Astrocyte (in vitro differentiated cells and primary cell): ENCODE data around the gene CHRNA5. TPM values are rescaled to one million over a fixed set of nuclear protein-coding genes. Genes with fewer than 3 reads are reported as not detected.

Experiments
- DNase-seq: peaks from one replicate; pipeline ENCODE4 v3.0.0-alpha.2; 2010; ENCODE audit warnings: low read depth
- FAIRE-seq: peaks from 2 replicates; lab custom pipeline; 2011; peaks lifted over from hg19 to GRCh38; lab: Jason Lieb, UNC
- H2AFZ ChIP-seq: 2 replicates; pipeline ENCODE4 v1.6.0; 2012; ENCODE audit warnings: low read depth, low read length, inconsistent platforms
- H3K27ac ChIP-seq: 2 replicates; pipeline ENCODE4 v1.5.1; 2011; ENCODE audit warnings: low read depth, low read length, inconsistent platforms
- H3K27me3 ChIP-seq: 2 replicates; pipeline ENCODE4 v1.6.0; 2011; ENCODE audit warnings: low read length, inconsistent platforms; ENCODE audit not compliant: insufficient read depth
- H3K36me3 ChIP-seq: 2 replicates; pipeline ENCODE4 v1.5.1; 2011; ENCODE audit warnings: low read length, inconsistent platforms; ENCODE audit not compliant: insufficient read depth
- H3K4me1 ChIP-seq: 2 replicates; pipeline ENCODE4 v1.5.1; 2011; ENCODE audit warnings: low read length, inconsistent platforms; ENCODE audit not compliant: insufficient read depth
- H3K4me2 ChIP-seq: 2 replicates; pipeline ENCODE4 v1.6.0; 2012; ENCODE audit warnings: low read length, inconsistent platforms
- H3K4me3 ChIP-seq: 2 replicates; pipeline ENCODE4 v1.5.1; 2011; ENCODE audit warnings: low read depth, mild to moderate bottlenecking, low read length, inconsistent platforms; ENCODE audit not compliant: insufficient read depth
- H3K79me2 ChIP-seq: 2 replicates; pipeline ENCODE4 v1.6.0; 2012; ENCODE audit warnings: mild to moderate bottlenecking, low read length, inconsistent platforms; ENCODE audit not compliant: insufficient read depth
- H3K9ac ChIP-seq: 2 replicates; pipeline ENCODE4 v1.6.0; 2012; ENCODE audit warnings: mild to moderate bottlenecking, low read length, inconsistent platforms
- H3K9me3 ChIP-seq: 2 replicates; pipeline ENCODE4 v1.5.1; 2012; ENCODE audit warnings: low read depth, mild to moderate bottlenecking, low read length, inconsistent platforms; ENCODE audit not compliant: insufficient read depth
- H4K20me1 ChIP-seq: 2 replicates; pipeline ENCODE4 v1.6.0; 2012; ENCODE audit warnings: low read length, inconsistent platforms; ENCODE audit not compliant: insufficient read depth
- H3K27ac Mint-ChIP-seq: one replicate; pipeline ENCODE4 v1.8.0; 2021; ENCODE audit warnings: mild to moderate bottlenecking, mixed read lengths; ENCODE audit not compliant: unreplicated experiment
- H3K27me3 Mint-ChIP-seq: one replicate; pipeline ENCODE4 v1.8.0; 2021; ENCODE audit warnings: low read depth, mixed read lengths; ENCODE audit not compliant: unreplicated experiment
- H3K36me3 Mint-ChIP-seq: one replicate; pipeline ENCODE4 v1.8.0; 2021; ENCODE audit warnings: low read depth, mixed read lengths; ENCODE audit not compliant: unreplicated experiment
- H3K4me1 Mint-ChIP-seq: one replicate; pipeline ENCODE4 v1.8.0; 2021; ENCODE audit warnings: low read depth, mixed read lengths; ENCODE audit not compliant: unreplicated experiment
- H3K4me3 Mint-ChIP-seq: one replicate; pipeline ENCODE4 v1.8.0; 2021; ENCODE audit warnings: mild to moderate bottlenecking, moderate library complexity, mixed read lengths; ENCODE audit not compliant: unreplicated experiment
- H3K9me3 Mint-ChIP-seq: one replicate; pipeline ENCODE4 v1.8.0; 2021; ENCODE audit warnings: mild to moderate bottlenecking, mixed read lengths; ENCODE audit not compliant: unreplicated experiment
- CTCF ChIP-seq: IDR thresholded peaks from 2 replicates; pipeline ENCODE4 v1.5.1; 2011; ENCODE audit warnings: low read depth, mild to moderate bottlenecking, inconsistent platforms, low read length, moderate library complexity; ENCODE audit not compliant: insufficient read depth
- EZH2 ChIP-seq: IDR thresholded peaks from 2 replicates; pipeline ENCODE4 v1.6.1; 2012; ENCODE audit warnings: mild to moderate bottlenecking, low read length, inconsistent platforms; ENCODE audit not compliant: insufficient read depth
- total RNA-seq: library from RNA; stranded (reverse); gene quantifications from 2 replicates; pipeline ENCODE4 v1.2.1, GENCODE V29; 2021

Gene CHRNA5
- total RNA-seq, 1 donor from 2014 or later, result 2.5 TPM

GRCh38 chr15:78640527-78641101 is 75.3 kb downstream of the CHRNA5 start:
- Mint-ChIP-seq H3K27ac (no peak overlapping the region), H3K36me3 (no peaks in the 10 kb centered on the region), H3K4me3 (peak overlapping the region; percentile 67), H3K4me1 (no peaks in the 10 kb centered on the region), H3K27me3 (peaks cover 40% of the 10 kb centered on the region), H3K9me3 (no peaks in the 10 kb centered on the region)
- H3K4me2 ChIP-seq, result peak overlapping the region; percentile 85
- no peaks in the 10 kb centered on the region for H3K9me3 ChIP-seq
- H3K4me3 ChIP-seq, result peak overlapping the region; percentile 51
- TF ChIP-seq CTCF, result no peak
- peak; percentile 24 for TF ChIP-seq EZH2
- H3K27ac ChIP-seq, result no peak overlapping the region
- no peaks in the 10 kb centered on the region for H4K20me1 ChIP-seq
- FAIRE-seq, result no peak
- H2AFZ ChIP-seq, result peak overlapping the region; percentile 88
- H3K36me3 ChIP-seq, result no peaks in the 10 kb centered on the region
- no peak overlapping the region for H3K9ac ChIP-seq
- H3K79me2 ChIP-seq, result no peaks in the 10 kb centered on the region
- H3K27me3 ChIP-seq, result peaks cover 3% of the 10 kb centered on the region
- no peak for DNase-seq
- peaks cover 7% of the 10 kb centered on the region for H3K4me1 ChIP-seq

GRCh38 chr15:78641102-78641748 is 75.9 kb downstream of the CHRNA5 start, which contains the start of gene CHRNB4:
Gene CHRNB4 (minus strand): TSS chr15:78641210. CDS start chr15:78641133, 77 bp downstream.
- H3K4me1 Mint-ChIP-seq, result no peaks in the 10 kb centered on the region
- Histone ChIP-seq H3K27me3 (peaks cover 3% of the 10 kb centered on the region), H3K4me2 (peak within 1 kb of the TSS; percentile 85), H3K4me1 (peaks cover 7% of the 10 kb centered on the region), H3K4me3 (peak within 1 kb of the TSS; percentile 51), H3K79me2 (no peaks in the 10 kb centered on the region), H3K36me3 (no peaks in the 10 kb centered on the region), H4K20me1 (no peaks in the 10 kb centered on the region), H2AFZ (peak within 1 kb of the TSS; percentile 88), H3K27ac (no peak within 1 kb of the TSS), H3K9ac (no peak within 1 kb of the TSS), H3K9me3 (no peaks in the 10 kb centered on the region)
- peak within 1 kb of the TSS; percentile 67 for H3K4me3 Mint-ChIP-seq
- TF ChIP-seq EZH2 (no peak), CTCF (no peak)
- H3K27me3 Mint-ChIP-seq, result peaks cover 39% of the 10 kb centered on the region
- FAIRE-seq (no peak), DNase-seq (peak; percentile 18)
- H3K9me3 Mint-ChIP-seq, result no peaks in the 10 kb centered on the region
- H3K36me3 Mint-ChIP-seq, result no peaks in the 10 kb centered on the region
- H3K27ac Mint-ChIP-seq, result no peak within 1 kb of the TSS
